ENCODE data around the gene SLC39A6.
"Not testable (repeated sequence)": the region's sequence is repeated elsewhere in the genome, so short reads cannot be mapped to it uniquely, and the experiment has no call there.

The SLC39A6 gene

GRCh38 chr18:36099311-36099710, 29.8 kb downstream of the SLC39A6 start:
- H3K4me3 ChIP-seq (ENCODE audit: extremely low read depth, insufficient read depth, low read length, poor library complexity, severe bottlenecking) = no peak overlapping the region

DNA sequence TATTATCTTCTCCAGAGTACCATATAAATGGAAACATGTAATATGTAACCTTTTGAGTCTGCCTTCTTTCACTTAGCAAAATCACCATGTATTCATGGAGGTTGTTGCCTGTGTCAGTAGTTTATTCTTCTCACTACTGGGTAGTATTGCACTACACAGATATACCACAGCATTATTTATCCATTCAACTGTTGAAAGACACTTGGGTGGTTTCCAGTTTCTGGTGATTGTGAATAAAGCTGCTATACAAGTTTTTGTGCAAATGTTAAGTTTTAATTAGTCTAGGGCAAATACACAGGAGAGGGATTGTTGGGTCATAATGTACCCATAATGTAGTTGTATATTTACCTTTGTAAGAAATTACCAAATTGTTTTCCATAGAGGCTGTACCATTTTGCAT, 32.2 kb downstream of the SLC39A6 start:
- peaks cover 7% of the 10 kb centered on the region for H3K9me3 ChIP-seq (ENCODE audit: control insufficient read depth, low read length)
- no peak overlapping the region for H3K27ac ChIP-seq (ENCODE audit: low read depth, low read length, severe bottlenecking)
- H3K4me1 ChIP-seq (ENCODE audit: control insufficient read depth, insufficient read depth, low read length, poor library complexity, severe bottlenecking) = no peaks in the 10 kb centered on the region
- H3K36me3 ChIP-seq (ENCODE audit: control insufficient read depth, insufficient read depth, low read length) = no peaks in the 10 kb centered on the region
- no peak overlapping the region for H3K4me3 ChIP-seq (ENCODE audit: extremely low read depth, insufficient read depth, low read length, poor library complexity, severe bottlenecking)

More at GRCh38 chr18:36099311-36099710, 29.8 kb downstream of the SLC39A6 start:
- H3K9me3 ChIP-seq (ENCODE audit: control insufficient read depth, low read length) = peaks cover 11% of the 10 kb centered on the region
- no peaks in the 10 kb centered on the region for H3K36me3 ChIP-seq (ENCODE audit: control insufficient read depth, insufficient read depth, low read length)
- no peaks in the 10 kb centered on the region for H3K4me1 ChIP-seq (ENCODE audit: control insufficient read depth, insufficient read depth, low read length, poor library complexity, severe bottlenecking)
- H3K27ac ChIP-seq (ENCODE audit: low read depth, low read length, severe bottlenecking) = no peak overlapping the region

DNA sequence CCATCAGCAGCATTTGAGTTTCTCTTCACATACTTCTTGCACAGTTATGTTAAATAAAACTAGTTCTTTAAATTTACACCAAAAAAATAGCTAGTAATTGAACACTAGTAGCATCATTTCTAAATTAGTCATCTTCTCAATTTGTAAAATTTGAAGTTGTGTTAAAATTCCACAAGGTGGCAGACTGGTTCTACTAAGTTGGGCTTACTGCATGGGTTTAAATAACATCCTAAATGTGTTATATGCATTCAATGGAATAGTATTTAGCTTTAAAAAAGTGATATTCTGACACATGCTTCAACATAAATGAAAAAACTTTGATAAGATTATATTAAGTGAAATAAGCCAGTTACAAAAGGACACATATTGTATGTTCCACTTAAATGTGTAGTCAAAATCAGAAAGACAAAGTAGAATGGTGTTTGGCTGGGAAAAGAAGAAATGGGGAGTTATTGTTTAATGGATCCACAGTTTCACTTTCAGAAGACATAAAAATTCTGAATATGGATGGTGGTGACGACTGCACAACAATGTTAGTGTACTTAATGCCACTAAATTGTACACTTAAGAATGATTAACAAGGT, 33.1 kb downstream of the SLC39A6 start:
- no CpG with 5 or more reads among the region's 1 CpG for WGBS, 2 experiments (ENCODE audit: insufficient coverage in 2 of 2)
- no peak overlapping the region for H3K4me3 ChIP-seq (ENCODE audit: extremely low read depth, insufficient read depth, low read length, poor library complexity, severe bottlenecking)
- H3K9me3 ChIP-seq (ENCODE audit: control insufficient read depth, low read length) = no peaks in the 10 kb centered on the region
- no peaks in the 10 kb centered on the region for H3K4me1 ChIP-seq (ENCODE audit: control insufficient read depth, insufficient read depth, low read length, poor library complexity, severe bottlenecking)
- no peak overlapping the region for H3K27ac ChIP-seq (ENCODE audit: low read depth, low read length, severe bottlenecking)
- H3K36me3 ChIP-seq (ENCODE audit: control insufficient read depth, insufficient read depth, low read length) = no peaks in the 10 kb centered on the region

DNA sequence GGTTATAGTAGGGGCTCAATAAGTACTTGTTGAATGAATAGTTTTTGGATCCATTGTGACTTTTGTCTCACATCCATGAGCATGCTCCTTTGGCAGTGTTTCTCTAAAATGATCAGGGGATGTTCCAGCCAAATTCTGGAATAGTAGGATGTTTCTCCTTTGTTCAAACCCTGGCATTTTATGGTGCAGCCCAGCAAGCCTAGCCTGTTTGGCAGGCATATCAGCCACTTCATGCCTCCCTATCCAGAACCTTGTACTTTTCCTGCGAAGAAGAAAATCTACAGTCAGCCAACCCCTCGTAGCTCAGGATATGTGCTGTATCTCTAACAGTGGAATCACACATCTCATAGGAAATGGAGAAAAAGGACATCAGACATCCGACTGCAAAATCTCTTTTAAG, 34.7 kb downstream of the SLC39A6 start:
- Histone ChIP-seq H3K4me3 (ENCODE audit: extremely low read depth, insufficient read depth, low read length, poor library complexity, severe bottlenecking) (no peak overlapping the region), H3K36me3 (ENCODE audit: control insufficient read depth, insufficient read depth, low read length) (no peaks in the 10 kb centered on the region), H3K4me1 (ENCODE audit: control insufficient read depth, insufficient read depth, low read length, poor library complexity, severe bottlenecking) (no peaks in the 10 kb centered on the region), H3K9me3 (ENCODE audit: control insufficient read depth, low read length) (no peaks in the 10 kb centered on the region), H3K27ac (ENCODE audit: low read depth, low read length, severe bottlenecking) (no peak overlapping the region)
- WGBS, 2 experiments (ENCODE audit: insufficient coverage in 2 of 2) = 80% methylated on average over 2 of the region's 3 CpGs; no CpG with 5 or more reads in 1 of the 2 experiments

GRCh38 chr18:36092116-36092515, 37.0 kb downstream of the SLC39A6 start:
- not testable (repeated sequence) for H3K27ac ChIP-seq (ENCODE audit: low read depth, low read length, severe bottlenecking); H3K9me3 ChIP-seq (ENCODE audit: control insufficient read depth, low read length); H3K36me3 ChIP-seq (ENCODE audit: control insufficient read depth, insufficient read depth, low read length); H3K4me3 ChIP-seq (ENCODE audit: extremely low read depth, insufficient read depth, low read length, poor library complexity, severe bottlenecking); H3K4me1 ChIP-seq (ENCODE audit: control insufficient read depth, insufficient read depth, low read length, poor library complexity, severe bottlenecking)
- WGBS, 2 experiments (ENCODE audit: insufficient coverage in 2 of 2) = 81 to 87% methylated on average over 5 of the region's 5 CpGs

GRCh38 chr18:36089001-36089400, 40.1 kb downstream of the SLC39A6 start:
- no peak overlapping the region for H3K27ac ChIP-seq (ENCODE audit: low read depth, low read length, severe bottlenecking)
- 88 to 89% methylated on average over 3 to 4 of the region's 6 CpGs for WGBS, 2 experiments (ENCODE audit: insufficient coverage in 2 of 2)
- H3K9me3 ChIP-seq (ENCODE audit: control insufficient read depth, low read length) = no peaks in the 10 kb centered on the region
- no peaks in the 10 kb centered on the region for H3K4me1 ChIP-seq (ENCODE audit: control insufficient read depth, insufficient read depth, low read length, poor library complexity, severe bottlenecking)
- H3K36me3 ChIP-seq (ENCODE audit: control insufficient read depth, insufficient read depth, low read length) = no peaks in the 10 kb centered on the region
- H3K4me3 ChIP-seq (ENCODE audit: extremely low read depth, insufficient read depth, low read length, poor library complexity, severe bottlenecking) = no peak overlapping the region

DNA sequence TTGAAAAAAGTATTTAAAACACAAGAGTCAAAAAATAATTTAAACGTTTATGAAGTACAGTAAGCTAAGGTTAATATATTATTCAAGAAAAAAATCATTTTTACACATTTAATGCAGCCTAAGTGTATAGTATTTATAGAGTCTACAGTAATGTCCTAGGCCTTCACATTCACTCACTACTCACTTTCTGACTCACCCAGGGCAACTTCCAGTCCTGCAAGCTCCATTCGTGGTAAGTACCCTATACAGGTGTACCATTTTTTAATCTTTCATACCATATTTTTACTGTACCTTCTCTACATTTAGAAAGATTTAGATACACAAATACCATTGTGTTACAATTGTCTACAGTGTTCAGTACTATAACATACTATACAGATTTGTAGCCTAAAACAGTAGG, 40.9 kb downstream of the SLC39A6 start:
- 89 to 100% methylated on average over 1 of the region's 2 CpGs for WGBS, 2 experiments (ENCODE audit: insufficient coverage in 2 of 2)
- Histone ChIP-seq H3K27ac (ENCODE audit: low read depth, low read length, severe bottlenecking) (no peak overlapping the region), H3K9me3 (ENCODE audit: control insufficient read depth, low read length) (no peaks in the 10 kb centered on the region), H3K36me3 (ENCODE audit: control insufficient read depth, insufficient read depth, low read length) (no peaks in the 10 kb centered on the region), H3K4me1 (ENCODE audit: control insufficient read depth, insufficient read depth, low read length, poor library complexity, severe bottlenecking) (no peaks in the 10 kb centered on the region), H3K4me3 (ENCODE audit: extremely low read depth, insufficient read depth, low read length, poor library complexity, severe bottlenecking) (no peak overlapping the region)

- H3K9me3 ChIP-seq (ENCODE audit: control insufficient read depth, low read length) = no peaks in the 10 kb centered on the region
- no peaks in the 10 kb centered on the region for H3K36me3 ChIP-seq (ENCODE audit: control insufficient read depth, insufficient read depth, low read length)
- H3K27ac ChIP-seq (ENCODE audit: low read depth, low read length, severe bottlenecking) = no peak overlapping the region
- no peaks in the 10 kb centered on the region for H3K4me1 ChIP-seq (ENCODE audit: control insufficient read depth, insufficient read depth, low read length, poor library complexity, severe bottlenecking)
- no peak overlapping the region for H3K4me3 ChIP-seq (ENCODE audit: extremely low read depth, insufficient read depth, low read length, poor library complexity, severe bottlenecking)
- WGBS, 2 experiments (ENCODE audit: insufficient coverage in 2 of 2) = 85 to 93% methylated on average over 7 of the region's 8 CpGs
These were observed 43.0 kb downstream of the SLC39A6 start for GRCh38 chr18:36086186-36086585.

DNA sequence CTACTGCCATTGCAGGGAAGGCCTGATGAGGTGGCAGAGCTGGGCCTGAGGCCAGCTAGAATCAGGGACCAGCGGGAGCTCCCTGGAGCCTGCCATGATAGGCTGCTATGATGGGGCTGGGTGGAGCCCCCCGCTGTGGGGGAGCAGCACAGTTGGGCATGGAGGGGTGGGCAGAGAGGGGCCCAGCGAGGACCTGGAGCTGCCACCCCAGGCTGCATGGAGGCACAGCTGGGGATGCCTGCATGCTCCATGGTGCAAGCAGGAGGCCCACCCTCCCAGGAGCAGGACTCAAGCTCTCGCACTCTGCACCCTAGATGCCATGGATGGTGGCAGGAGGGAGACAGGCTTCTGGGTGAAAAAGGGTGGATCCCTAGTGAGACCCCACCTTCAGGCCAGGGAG, 43.9 kb downstream of the SLC39A6 start:
- no peaks in the 10 kb centered on the region for H3K36me3 ChIP-seq (ENCODE audit: control insufficient read depth, insufficient read depth, low read length)
- no peaks in the 10 kb centered on the region for H3K9me3 ChIP-seq (ENCODE audit: control insufficient read depth, low read length)
- no peak overlapping the region for H3K4me3 ChIP-seq (ENCODE audit: extremely low read depth, insufficient read depth, low read length, poor library complexity, severe bottlenecking)
- no peak overlapping the region for H3K27ac ChIP-seq (ENCODE audit: low read depth, low read length, severe bottlenecking)
- WGBS, 2 experiments (ENCODE audit: insufficient coverage in 2 of 2) = 68 to 97% methylated on average over 3 of the region's 4 CpGs
- H3K4me1 ChIP-seq (ENCODE audit: control insufficient read depth, insufficient read depth, low read length, poor library complexity, severe bottlenecking) = no peaks in the 10 kb centered on the region

- H3K36me3 ChIP-seq (ENCODE audit: control insufficient read depth, insufficient read depth, low read length) = no peaks in the 10 kb centered on the region
- no peaks in the 10 kb centered on the region for H3K4me1 ChIP-seq (ENCODE audit: control insufficient read depth, insufficient read depth, low read length, poor library complexity, severe bottlenecking)
- WGBS, 2 experiments (ENCODE audit: insufficient coverage in 2 of 2) = no CpG with 5 or more reads among the region's 2 CpGs
- no peaks in the 10 kb centered on the region for H3K9me3 ChIP-seq (ENCODE audit: control insufficient read depth, low read length)
- no peak overlapping the region for H3K4me3 ChIP-seq (ENCODE audit: extremely low read depth, insufficient read depth, low read length, poor library complexity, severe bottlenecking)
- no peak overlapping the region for H3K27ac ChIP-seq (ENCODE audit: low read depth, low read length, severe bottlenecking)
These were observed 45.4 kb downstream of the SLC39A6 start for GRCh38 chr18:36083729-36084128.

DNA sequence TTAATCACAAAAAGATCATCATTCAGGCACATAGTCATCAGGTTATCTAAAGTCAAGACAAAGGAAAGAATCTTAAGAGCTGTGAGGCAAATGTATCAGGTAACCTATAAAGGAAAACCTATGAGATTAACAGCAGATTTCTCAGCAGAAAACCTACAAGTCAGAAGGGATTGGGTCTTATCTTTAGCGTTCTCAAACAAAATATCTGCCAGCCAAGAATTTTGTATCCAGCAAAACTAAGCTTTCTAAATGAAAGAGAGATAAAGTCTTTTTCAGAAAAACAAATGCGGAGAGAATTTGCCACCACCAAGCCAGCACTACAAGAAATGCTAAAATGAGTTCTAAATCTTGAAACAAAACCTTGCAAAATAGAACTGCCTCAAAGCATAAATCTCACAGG, 48.0 kb downstream of the SLC39A6 start:
- not testable (repeated sequence) for H3K27ac ChIP-seq (ENCODE audit: low read depth, low read length, severe bottlenecking); H3K36me3 ChIP-seq (ENCODE audit: control insufficient read depth, insufficient read depth, low read length); H3K4me3 ChIP-seq (ENCODE audit: extremely low read depth, insufficient read depth, low read length, poor library complexity, severe bottlenecking); H3K9me3 ChIP-seq (ENCODE audit: control insufficient read depth, low read length); H3K4me1 ChIP-seq (ENCODE audit: control insufficient read depth, insufficient read depth, low read length, poor library complexity, severe bottlenecking)
- 71 to 83% methylated on average over 1 of the region's 2 CpGs for WGBS, 2 experiments (ENCODE audit: insufficient coverage in 2 of 2)
